EL (cell line): ENCODE data around the gene PITPNC1.

Source experiments
- DNase-seq: peaks from one replicate; pipeline ENCODE4 v3.0.0-alpha.2; 2016

The PITPNC1 gene

DNA sequence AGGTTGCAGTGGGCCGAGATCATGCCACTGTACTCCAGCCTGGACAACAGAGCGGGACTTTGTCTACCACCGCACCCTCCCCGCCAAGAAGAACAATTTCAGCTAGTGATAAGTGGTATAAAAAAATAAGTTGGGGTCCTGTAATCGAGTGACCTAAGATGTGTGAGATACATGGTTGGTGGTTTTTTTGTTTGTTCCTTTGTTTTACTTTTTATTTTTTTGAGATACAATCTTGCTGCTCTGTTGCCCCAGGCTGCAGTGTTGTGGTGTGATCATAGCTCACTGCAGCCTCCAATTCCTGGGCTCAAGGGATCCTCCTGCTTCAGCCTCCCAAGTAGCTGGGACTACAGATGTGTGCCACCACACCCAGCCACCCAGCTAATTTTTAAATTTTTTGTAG is 58.7 kb downstream of the PITPNC1 start:
- no peak for DNase-seq

DNA sequence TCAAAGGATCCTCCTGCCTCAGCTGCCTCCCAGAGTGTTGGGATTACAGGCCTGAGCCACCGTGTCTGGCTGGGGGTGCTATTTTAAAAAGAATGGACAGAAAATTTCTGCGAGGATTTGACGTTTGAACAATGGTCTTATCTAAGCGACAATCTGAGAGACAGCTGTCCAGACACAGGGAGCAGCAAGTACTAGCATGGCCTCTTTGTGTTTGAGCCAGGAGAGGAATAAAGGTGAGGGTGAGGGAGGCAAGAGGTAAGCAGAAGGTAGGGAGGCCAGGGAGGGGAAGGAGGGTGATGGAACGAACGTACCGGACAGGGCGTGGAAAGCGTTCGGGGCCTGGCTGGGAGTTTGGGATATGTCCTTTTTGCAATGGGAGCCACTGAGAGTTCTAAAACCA is 59.2 kb downstream of the PITPNC1 start:
- DNase-seq: no peak

DNA sequence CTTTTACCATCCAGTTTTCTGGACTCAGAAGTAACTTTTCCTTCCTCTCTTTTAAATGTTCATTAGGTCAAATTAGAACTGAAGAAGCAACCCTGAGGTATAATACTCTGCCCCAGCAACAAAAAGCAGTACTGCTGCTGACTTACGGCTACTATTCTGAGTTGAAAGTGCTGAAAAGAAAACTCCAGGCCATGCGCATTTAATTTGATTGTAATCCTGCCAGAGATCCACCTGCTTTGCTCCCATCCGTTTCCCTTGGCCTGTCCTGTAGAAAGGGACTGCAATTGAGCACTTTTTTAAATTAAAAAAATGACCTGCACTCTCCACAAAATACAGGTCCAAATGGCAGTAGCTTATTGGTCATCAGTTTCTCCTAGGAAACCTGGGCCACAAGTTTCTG is 61.6 kb downstream of the PITPNC1 start:
- DNase-seq: no peak

DNA sequence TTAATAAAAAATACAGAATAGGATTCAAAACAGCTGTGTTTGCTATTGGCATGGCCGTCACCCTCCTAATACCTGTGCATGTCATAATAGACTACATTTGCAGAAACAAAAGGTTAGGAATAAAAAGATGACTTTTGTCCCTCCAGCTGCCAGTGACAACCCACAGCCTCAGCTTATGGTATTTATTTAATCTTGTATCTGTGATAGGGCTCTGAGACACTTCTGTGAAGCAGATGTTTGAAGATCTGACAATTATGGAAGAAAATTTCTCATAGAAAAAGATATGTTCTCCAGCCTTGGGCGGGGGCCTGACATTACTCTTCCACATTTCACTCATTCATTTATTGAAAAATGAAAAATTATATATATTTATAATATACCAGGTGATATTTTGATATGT is 62.2 kb downstream of the PITPNC1 start:
- no peak for DNase-seq

DNA sequence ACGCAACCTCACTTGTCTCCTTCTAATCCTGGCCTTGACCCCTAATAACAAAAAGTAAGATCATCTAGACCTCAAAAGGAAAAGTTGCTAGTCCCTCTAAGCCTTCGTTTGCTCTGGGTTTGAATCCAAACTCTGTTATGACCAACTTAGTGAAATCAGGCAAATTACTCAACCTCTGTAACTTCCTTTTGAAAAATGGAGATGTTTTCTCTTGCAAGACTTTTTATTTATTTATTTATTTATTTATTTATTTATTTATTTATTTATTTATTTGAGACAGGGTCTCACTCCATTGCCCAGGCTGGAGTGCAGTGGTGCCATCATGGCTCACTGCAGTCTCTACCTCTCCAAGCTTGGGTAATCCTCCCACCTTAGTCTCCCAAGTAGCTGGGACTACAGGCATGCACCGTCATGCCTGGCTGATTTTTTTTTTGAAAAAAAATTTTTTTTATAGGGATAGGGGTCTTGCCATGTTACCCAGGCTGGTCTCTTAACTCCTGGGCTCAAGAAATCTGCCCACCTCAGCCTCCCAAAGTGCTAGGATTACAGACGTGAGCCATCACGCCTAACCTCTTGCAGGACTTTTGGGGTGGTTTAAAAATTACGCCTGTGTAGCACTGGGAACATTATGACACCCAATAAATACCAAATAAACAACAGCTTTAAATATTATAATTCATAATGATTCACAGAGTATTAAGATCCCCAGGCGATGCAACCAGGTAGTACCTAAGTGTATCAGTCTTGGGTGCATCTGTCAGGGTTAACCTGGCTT is 63.4 kb downstream of the PITPNC1 start:
- no peak for DNase-seq

DNA sequence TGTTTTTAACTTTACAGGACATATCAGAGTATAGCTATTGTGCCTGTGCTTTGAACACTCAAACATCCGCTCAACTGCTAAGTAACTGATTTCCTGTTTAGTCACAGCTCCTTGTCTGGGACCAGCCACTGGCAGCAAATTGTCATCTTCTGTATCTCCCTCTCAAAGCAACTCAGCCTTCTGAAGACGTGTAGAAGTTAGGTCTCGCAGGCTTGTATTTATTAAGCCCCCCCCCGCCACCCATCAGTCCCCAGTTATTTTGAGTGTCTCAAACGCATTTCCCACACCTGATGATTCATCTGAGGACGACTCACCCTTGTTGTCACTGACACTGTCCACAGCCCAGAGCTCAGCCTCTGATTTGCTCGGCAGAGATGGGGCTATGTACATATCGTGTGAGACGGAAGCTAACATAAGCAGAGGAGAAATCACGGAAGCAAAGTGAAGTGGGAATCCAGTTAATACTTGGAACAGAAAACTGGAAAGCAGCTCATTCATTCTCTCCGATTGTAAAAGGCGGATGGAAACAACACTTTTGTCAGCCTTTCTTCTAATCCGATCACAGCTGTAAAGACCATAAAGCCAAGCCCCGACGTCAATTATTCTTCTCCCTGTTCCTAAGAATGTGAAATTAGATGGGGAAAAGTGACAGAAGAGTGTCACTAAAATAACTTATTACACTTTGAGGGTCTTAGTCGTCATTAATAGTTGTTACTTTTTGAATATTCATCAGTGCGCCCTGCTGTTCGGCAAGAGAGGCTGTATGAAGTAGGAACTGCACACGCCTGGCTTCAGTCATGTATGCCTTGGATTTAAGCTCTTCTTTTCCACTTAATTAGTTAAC is 64.2 kb downstream of the PITPNC1 start:
- DNase-seq: peak; percentile 68

DNA sequence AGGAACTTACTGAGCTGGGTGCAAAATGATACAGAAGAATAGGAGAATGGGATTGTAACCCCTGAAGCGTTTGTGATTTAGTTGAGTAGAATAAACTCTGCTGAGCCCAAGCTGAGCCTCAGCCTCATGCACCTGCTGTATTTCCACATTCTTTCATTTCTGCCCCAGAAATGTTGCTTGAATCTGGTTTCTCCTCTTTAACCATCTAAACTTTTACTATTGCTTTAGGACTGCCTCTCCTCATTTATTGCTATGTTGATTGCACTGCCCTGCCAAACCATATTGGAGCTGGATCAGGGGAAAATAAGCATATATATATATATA is 64.8 kb downstream of the PITPNC1 start:
- no peak for DNase-seq

DNA sequence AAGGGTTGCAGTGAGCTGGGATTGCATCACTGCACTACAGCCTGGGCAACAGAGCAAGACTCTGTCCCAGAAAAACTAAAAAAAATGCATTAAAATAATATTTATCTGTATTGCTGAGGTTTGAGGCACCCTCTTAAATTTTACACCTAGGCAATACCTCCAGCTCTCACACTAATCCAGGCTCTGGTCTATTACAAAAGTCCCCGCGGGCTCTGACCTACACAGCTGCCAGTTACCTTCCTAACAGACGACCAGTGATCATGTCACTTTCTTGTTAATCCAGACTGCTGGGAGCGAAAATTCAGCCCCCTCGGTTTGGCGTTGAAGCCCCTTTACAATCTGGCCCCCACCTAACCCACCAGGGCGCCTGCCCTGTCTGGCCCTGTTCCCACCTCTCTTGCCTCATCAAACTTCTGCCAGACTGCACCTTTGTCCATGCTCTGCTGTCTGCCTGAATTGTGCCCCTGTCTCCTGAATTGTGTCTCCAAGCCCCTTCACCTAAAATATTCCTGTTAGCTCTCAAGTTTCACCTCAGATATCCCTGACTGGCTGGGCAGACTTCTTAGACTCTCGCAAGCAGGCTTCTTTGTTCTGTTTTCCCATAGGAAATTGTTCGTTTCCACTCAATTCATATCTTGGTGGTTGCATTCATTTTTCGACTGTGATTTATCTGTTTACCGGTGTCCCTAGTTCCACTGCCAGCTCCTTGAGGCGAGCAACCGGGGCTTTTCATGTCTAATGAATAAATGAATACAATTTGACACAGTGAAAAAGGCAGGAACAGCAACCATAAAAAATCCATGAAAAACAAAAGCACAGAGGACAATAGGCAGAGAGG is 65.9 kb downstream of the PITPNC1 start:
- no peak for DNase-seq

DNA sequence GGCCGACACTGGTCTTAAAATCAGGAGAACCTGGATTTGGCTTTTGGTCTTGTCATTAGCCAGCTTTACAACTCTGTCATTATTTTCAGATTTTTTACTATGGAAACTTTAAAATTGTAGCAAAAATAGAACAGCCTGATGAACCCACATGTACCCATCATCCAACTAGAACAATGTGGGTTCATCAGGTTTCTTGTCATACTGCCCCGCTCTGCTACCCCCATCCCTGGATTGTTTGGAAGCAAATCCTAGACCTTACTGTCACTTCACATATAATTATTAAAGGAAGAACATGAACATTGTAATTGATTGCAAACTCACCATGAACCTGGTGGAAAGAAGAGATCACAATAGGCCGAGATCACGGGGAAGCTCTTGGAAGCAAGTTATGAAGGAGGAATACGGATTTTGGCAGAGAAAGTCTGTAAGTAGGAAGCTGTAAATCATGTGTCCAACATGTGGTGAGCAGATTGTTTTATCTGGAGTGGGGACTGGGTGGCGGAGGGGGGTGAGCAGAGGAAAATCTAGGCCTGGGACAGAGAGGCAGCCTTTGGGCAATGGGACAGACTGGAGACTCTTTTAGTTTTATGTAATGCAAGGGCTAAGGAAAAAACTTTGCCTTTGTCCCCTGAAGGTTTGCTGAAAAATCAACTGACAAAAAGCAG is 67.0 kb downstream of the PITPNC1 start:
- DNase-seq: no peak

DNA sequence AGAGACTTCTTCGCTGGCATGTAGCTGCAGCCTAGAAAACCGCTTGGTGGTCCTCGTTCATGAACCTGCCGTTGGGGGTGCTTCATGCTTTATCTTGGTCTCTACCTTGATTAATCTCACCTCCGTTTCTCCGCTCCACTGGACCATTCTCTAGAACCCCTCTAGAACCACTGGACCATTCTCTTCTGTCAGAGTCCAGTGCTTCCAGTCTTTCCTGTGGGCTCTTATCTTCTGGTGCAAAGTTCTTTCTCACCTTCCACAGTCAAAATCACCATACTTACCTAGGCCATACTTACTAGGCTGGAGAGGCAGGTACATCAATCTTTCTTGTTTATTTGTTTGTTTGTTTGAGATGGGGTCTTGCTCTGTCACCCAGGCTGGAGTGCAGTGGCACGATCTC is 71.4 kb downstream of the PITPNC1 start:
- DNase-seq: no peak

DNA sequence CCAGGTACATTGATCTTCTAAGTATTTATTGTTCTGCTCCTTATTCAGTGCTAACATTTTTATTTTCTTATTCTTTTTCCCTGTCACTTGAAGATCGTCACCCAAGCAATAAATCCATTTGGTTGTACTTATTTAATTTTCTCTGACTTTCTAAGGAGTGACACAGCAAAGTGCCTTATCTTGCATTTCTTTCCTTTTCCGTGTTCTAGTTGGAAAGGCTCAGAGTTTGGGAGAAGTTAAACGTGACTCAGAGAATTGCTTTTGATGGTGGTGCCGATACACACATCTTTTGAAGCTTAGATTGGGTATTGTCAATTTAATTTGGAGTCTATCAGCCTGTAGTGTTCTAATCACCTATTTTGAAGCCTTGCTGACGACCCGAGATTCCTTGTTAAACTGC is 72.0 kb downstream of the PITPNC1 start:
- DNase-seq: no peak

DNA sequence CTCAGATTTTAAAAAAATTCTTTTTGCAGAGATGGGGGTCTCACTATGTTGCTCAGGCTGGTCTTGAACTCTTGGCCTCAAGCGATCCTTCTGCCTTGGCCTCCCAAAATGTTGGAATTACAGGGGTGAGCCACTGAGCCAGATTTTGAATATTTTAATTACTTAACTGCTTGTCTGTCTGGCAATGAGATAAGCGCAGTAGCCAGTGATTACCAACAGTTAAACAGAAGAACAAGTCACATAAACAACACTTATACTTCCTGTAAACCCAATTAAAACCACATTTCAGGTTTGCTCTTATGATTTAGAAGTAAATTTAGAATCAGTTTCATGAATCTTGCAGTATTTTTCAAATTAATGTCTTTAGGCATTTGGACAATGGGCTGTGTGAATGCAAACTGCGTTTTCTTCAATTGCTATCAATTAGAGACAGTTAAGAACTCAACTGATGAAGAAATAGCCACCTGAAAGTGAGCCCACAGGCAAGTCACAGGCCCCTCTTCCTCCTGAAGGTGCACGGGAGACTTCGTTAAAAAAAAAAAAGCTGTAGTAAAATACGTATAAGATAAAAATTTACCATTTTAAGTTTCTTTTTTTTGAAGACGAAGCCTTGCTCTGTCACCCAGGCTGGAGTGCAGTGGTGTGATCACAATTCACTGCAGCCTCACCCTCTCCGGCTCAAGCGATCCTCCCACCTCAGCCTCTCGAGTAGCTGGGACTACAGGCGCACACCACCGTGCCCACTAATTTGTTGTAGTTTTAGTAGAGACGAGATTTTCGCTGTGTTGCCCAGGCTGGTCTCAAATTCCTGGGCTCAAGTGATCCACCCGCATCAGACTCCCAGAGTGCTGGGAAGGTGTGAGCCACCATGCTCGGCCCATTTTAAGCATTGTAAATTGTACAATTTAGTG is 73.0 kb downstream of the PITPNC1 start:
- DNase-seq: no peak

DNA sequence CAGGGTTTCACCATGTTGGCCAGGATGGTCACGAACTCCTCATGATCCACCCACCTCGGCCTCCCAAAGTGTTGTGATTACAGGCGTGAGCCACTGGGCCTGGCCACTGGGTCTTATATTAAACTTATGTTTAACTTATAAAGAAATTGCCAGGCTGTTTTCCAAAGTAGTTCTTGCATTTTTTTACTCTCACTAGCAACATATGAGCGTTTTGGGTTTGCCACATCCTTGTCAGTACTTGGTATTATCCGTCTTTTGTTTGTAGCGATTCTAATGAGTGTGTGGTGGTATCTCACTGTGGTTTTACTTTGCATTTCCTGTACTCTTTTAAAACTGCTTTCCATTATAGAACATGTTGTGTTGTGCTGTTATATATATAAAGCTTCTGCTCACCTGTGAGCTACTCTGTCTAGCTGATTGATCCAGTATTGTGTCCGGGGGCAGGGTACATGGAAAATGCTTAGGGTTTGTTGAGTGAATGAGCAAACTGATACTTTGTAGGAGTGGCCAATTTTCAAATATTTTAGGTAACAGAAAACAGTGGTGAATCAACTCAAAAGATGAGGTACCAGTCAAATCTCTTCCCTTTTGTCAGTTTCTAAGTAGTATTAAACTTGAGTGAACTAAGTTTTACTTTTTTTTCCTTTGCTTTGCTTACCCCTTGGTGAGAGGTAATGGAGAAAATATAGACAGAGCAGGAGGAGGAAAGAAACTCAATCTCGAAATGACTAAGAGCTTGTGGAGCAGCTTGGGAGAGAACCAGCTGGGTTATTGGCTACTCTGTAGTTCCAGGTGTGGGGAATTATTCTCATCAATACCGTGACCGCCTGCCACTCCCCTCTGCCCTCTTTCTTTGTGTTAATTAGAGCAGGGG is 75.8 kb downstream of the PITPNC1 start:
- no peak for DNase-seq

DNA sequence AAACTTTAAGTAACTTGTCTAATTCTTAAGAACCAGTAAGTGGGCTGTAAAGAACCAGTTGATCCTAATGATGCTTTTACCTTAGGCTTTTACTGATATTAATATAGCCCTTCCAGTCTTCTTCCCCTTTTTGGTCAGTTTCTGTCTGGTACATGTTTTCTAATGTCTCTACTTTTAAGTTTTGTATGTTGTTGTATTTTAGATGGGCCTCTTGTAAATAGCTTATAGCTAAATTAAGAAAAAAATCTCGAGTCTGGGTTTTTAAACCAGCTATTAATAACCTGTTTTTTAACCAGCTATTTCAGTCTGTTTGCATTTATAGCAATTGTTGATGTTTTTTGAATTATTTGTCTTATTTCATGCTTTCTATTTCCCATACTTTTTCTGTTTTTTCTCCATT is 79.0 kb downstream of the PITPNC1 start:
- DNase-seq: no peak

DNA sequence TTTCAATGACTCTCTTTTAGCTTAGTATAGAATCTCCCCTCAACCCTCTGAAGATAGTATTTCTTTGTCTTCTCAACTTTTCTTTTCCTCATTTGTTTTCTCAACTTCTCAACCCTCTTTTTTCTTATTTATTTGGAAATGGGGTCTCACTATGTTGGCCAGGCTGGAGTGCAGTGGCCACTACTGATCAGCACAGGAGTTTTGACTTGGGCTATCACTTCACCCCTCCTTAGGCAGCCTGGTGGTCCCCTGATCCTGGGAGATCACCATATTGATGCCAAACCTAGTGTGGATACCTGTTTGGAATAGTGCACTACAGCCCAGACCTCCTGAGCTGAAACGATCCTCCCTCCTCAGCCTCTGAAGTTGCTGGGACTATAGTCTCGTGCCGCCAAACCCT is 79.8 kb downstream of the PITPNC1 start:
- no peak for DNase-seq

DNA sequence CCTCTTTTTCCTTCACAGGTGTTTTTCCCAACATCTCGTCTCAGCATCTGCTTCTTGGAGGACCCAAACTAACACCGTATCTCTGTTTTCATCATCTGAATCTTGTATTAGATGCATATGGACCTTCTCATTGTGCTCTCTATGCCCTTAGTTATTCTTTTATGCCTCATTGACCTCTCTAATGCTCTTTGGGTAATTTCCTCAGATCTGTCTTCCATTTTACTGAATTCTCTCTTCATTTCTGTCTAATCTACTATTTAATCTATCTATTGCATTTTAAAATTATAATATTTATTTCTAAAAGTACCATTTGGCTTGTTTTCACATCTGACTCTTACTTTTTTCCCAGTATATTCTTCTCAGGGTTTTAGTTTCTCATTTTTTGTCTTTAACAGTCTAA is 81.1 kb downstream of the PITPNC1 start:
- DNase-seq: no peak

DNA sequence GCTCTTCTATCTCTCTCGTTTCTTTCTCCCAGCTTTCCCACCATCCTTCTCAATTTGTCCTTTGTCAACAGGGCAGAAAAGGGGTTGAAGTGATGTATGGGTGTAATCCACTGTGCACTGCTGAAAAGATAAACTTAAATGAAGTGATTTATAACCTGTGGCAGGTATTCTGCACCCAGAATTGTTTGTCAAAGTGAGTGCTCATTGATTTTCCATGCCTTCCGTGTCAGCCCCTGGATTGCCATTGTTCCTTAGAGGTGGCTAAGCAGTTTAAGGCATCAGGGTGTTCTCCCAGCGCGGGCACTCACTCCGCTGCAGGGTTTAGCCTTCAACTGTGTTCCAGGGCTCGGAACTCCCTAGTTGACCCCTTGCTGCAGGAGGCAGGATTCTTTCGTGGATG is 82.9 kb downstream of the PITPNC1 start:
- DNase-seq: no peak

DNA sequence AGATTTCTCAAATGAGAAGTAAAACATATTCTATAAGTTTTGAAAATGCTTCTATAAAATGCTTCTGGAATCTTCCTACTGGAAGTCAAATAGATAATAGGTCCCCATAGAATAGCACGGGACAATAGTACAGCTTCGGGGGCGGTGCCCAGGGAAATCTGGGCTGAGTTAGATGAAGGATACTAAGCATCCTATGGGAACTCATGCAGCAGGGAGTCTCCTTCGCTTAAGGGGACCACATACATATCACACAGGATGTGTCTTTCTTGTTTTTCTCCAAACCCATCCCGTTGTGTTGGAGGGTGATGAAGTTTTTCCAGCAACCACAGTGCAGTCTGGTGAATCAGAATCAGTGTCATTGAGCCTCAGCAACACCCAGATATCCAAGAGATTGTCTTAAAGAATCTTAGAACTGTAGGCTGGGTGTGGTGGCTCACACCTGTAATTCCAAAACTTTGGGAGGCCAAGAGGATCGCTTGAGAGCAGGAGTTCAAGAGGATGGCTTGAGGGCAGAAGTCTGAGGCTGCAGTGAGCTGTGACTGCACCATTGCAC is 84.2 kb downstream of the PITPNC1 start:
- DNase-seq: no peak

DNA sequence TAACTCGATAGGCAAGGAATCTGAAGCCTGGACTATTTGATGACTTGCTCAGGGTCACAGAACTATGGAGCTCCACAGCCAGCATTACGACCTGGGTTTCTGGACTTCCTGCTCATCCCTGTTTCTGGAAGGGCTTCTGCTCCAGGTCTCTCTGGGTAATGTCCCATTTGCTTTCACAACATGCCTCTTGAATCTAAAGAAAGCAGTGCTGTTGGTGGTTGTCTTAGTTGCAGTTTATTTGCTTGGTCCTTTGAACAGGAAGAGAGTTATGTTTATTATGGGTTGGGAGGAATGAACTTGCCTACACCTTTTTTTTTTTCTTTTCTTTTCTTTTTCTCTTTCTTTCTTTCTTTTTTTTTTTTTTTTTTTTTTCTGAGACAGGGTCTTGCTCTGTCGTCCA is 84.8 kb downstream of the PITPNC1 start:
- no peak for DNase-seq

DNA sequence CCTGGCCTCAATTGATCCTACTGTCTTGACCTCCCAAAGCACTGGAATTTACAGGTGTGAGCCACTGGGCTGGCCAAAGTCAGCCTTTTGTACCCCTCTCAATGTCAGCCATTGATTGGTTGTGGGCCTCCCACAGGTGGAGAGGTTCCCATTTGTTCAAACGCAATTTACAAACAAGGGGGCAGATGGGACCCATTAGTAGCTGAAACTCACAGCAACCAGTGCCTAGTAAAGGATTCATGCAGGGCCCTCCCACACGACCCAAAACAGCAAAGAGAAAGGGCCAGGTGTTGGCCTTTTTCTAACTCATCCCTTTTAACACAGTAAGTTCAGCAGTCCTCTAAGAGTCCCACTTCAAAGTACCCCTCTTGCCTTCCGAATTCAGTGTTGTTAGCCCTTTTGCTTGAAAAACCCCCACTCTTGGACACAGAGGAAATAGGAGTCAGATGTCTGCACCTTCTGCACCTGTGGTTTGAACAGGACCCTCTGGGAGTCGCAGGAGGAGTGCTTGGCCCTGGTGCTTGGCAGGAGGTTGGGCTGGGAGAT is 89.2 kb downstream of the PITPNC1 start:
- no peak for DNase-seq
